ENCODE data around the gene NR2F2.

NR2F2 gene

DNA sequence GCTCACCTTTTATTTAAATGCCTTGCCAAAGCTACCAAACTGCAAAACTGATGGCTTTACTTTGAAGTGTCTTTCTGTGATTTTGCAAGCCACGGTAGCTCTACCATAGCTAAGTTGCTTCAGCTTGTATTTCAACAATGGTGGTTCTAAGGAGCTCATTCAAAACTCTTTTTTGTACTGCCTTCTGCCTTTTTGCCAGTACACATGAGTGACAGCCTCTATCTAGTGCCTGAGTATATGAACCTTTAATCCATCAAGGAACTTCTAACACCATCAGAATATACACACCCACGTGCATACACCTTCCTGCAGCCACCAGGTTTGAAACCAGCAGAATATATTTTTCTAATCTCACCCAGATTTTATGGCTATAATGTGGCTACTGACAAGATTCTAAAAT, 10.4 kb upstream of the NR2F2 start:
- DNase-seq (ENCODE audit: low read depth) = no peak

GRCh38 chr15:96320703-96321638, 9.5 kb upstream of the NR2F2 start:
- DNase-seq (ENCODE audit: low read depth) = no peak

DNA sequence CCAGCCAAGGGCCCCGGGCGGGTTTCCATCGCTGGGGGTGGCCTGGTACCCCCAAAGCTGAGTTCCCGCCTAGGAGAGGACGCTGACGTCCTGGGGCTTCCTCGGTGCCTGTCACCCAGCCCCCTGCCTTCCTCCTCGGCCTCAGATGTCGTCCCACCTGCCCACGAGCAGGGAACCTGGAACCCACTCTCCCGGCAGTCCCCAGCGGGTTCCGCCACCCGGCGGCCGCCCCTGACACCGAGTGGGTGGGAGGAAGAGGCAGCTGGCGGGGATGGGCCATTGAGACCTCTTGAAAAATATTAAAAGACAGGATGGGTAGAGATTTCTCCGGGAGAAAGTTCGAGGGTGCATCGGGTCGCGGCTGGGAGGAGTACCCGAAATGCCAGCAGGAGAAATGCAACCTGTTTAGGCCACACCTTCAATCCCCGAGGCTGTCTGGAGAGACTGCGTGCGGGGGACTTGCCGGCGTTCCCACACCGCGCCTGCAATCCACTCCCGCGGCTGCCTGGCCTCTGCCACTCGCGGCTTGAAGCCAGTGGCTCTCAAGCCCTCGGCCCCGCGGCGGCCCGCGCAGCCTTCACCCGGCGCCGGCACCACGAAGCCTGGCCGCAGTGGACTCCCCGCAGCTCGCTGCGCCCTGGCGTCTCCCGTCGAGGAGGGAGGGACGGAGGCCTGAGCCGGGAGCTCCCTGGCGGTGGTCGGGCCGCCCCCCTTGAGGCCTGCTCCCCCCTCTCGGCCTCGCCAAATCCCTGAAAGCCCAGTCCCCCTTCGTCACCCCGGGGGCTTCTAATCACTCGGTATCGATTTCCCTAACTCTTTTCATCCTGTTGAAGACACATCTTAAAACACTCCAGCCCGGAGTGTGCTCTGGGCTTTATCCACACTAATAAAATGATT, 8.6 kb upstream of the NR2F2 start:
- no peak for DNase-seq (ENCODE audit: low read depth)

DNA sequence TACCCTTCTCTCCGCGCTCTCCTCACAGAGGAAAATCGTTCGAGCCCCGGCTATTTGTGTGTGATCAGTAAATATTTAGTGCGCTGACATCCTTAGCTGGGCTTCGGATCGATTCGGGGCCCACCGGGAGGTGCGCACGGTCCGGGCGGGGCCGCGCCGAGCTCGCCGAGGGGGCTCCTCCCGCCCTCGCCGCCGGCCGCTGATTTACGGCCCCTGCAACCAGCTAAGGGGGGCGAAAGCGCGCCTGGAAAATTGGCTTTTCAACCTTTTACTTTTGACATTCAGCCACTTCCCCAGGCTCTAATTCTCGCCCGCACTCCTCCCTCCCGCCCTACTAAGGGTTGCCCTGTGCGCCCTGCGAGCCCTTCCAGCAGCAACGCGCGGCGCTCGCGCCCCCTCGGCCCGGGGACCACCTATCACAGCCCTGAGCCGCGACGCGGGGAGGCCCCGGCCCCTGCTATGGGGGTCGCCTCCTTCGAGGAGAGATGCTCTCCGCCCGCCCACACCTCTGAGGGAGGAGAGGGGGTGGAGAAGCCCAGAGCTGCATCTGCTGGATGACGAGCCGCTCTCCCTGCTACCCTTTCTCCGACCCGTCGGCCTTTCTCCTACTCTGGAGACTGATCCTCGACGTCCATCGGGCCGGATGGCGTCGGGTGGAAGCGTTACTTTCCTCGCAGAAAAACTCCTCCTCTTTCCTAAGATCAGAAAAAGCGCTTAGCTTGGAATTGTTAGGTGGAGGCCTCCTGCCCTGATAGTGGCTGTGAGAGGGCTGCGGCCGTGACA, 7.8 kb upstream of the NR2F2 start:
- no peak for DNase-seq (ENCODE audit: low read depth)

DNA sequence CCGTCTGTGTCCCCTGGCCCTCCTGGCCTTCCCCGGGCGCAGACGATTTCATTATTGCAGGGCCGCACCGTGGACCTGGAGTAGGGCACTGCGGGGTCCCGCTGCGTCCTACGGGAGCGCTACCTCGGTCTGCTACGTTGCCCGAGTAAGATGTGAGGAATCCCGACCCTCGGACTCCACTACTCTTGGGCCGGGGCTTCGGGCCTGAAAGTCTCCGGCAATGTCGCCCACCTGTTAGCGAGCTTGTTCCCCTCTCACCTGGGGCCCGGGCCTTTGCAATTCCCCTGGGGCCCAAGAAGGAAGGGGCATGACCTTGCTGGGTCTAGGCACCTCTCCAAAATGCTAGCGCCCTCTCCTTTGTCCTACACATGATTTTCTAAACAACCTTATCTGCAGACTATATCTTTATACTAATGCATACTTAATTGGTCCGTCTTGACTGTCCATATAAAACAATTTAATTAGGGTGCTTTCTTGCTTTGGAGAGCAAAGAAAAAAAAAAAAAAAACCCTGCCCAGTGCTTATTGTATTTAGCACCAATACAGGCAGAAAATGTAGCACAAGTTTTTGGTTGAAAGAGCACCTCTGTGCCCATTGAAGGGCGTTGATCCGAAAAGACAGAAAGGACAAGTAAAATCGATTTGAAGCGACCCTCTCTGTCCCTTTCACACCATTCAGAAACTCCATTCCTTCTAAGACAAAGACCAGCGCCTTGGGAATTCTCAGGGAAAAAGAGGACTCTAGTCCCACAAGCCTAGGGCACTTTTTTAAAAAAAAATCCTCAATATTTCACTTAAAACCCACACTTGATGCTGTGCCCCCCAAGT, 7.0 kb upstream of the NR2F2 start:
- DNase-seq (ENCODE audit: low read depth) = no peak

DNA sequence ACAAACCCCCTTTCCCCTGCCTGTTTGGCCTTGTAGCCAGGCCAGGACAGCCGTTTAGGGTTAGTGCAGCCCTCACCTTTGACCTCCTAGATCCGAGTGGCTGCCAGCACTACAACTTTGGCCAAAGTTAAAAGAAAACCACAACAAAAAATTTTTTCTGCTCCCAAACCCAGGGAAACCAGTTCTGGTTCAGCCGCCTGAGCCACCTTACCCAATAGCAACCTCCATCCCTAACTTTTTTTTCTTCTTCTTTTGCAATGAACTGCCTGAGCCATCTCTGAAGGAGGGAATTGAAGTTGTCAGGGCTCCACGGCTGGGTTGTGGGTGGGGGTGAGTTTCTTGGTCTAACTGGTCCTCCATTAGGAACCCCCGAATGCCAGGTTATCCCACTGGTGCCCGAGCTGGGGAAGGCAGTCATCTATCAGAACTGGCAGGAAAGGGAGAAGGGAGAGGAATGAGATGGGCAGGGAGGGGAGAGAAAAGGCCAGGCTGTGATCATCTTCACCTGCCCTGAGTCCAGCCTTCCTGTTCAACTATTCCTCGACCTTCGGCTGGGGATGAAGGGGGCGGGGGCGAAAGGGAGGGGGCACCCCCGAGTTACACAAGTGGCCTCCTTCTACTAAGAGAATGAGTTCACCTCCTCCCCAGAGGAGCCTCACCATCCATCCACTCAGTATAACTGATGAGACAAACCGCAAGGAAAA, 6.2 kb upstream of the NR2F2 start:
- DNase-seq (ENCODE audit: low read depth) = no peak

DNA sequence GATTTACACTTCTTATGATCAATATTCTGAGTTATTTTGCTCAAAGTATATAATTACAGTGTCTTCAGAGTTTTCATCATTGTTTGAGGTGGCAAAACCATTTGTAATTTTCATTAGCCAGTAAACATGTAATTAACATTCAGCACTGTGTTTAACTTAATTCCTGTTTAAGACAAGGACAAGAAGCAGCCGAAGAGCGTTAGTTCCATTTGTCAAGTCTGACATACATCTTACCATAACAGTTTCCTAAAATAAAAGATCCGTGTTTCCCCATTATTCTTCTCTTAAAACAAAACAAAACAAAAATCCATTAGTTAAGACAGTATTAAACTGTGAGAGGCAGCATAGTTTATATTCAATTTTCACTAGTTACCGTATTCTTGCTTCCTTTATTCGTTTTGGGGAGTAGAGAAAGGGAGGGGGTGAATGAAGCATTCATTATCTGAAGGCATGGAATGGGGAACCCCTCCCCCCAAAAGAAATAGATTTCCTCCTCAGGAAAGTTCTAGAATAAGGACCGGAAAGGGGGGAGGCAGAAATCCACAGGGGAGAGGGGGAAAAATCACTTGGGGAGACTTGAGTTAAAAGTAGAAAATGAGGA, 5.5 kb upstream of the NR2F2 start:
- DNase-seq (ENCODE audit: low read depth) = no peak

DNA sequence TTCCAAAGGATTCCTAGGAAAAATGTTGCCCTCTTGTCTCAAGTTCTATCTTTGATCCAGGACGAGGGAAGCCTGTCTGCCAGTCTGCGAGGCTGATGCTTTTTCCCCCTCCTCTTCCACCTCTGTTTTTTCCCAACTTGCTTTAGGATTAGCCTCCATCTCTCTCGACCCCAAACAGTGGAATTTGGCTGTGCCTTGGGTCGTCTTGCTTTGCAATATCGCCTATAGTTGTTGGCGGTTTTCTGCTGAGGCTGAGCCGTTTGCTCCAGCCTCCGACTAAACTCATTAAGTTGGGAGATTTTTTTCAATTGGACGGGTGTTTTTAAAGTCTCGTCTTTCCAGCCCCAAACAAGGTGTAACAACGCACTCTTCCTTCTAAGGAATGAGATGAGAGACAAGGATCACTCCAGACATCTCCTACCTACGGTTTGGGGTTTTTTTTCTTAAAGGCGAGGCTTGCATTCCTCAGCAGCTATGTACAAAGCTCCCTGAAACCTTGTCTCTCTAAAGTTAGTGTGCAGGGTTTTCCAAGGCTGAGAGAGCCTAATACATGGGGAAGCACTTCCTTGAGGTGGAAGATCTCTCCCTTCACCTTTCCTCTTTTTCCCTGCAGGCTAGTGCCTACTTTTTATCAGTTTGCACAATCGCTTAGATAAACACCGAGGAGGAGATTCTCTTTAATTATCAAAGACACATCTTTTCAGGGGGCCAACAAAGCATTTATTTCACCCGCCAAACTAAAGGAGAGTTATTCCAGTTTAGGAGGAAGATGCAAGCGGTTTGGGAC, 4.8 kb upstream of the NR2F2 start:
- DNase-seq (ENCODE audit: low read depth) = no peak

DNA sequence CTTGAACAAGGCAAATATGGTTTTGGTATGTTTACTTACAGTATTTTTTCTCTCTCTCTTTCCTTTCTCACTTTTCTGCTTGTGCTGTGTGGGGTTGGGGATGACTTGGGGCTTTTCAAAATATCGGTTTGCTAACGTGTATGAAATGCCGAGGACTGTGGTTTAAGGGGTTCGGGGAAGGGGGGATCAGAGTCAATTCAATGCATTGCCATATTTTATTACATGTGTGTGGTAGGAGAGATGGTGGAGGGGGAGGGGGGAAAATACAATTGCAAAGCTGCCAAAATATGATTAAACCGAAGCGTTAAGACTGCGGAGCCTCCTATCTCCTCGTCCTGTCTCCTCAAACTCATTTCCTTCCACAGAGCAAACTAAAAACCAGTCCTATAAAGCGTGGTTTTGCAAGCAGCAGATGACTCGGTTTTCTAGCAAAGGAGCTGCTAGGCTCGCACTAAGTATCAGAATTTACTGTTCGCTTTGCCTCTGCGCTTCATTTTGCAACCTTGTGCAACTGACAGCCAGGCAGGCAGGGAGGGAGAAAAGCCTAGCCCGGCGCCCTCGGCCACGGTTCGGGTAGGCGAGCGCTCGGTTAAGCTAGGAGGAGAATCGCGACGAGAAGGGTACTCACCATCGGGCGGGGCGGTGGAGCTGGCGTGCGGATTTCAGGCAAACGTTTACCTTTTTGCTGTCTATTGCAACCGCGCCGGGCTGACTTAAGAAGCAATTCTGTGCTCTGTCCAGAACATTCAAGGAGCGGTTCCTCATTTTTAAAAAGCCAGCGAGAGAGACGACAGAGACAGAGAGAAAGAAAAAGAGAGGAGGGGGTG, 4.0 kb upstream of the NR2F2 start:
- no peak for DNase-seq (ENCODE audit: low read depth)

DNA sequence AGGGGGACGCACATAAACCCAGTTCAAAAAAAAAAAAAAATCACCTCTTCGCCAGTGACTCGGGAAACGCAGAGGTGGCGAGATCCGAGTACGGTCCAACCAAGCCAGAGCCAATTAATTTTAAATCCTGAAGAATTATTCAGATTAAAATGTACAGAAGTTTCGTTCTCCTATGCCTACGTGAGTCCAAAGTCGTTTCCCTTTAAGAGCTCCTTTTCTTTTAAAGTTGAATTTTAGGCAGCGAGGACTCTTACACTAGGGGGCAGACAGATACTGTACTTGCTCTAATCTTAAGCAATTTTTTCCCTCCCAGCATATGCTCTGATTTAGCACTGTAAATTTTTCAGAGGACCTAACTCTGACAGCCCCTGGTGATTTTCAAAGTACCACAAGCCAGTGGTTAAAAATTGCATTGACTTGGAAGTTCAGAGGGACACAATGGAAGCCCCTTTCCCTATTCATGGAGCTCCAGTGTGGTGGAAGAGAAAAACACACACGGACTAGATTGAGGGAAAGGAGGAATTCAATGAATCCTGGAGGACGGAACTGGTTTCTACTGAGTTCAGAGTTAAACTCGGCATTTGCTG, 3.3 kb upstream of the NR2F2 start:
- DNase-seq (ENCODE audit: low read depth) = no peak

DNA sequence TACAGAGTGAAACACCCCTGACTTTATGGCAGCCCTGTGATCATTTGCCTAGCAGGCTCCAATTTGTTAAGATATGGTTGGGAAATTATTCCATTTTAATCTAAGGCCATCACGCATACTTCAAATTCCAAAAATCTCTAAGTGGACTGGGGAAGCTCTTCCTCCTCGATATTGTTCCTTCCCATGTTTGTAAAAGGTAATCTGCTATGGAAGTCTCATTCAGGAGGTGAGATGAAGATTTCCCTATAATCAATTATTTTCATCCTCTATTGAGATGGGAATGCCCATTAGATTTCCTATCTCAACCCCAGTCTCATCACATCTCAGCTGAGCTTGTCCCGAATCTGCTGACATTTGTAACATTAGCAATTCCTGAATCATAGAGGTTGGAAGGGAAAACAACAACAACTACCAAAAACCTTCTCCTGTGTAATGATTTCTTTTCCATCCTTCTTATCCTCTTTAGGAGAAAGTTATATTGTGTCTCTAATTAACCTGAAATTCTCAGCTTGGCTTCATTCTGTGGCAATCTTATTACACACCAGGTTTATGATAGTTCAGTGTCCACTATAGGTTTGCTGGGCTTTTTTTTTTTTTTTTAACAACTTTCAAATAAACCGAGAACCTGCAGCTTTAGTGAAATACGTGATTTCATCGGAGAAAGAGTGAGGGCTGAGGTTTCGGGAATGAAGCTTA, 2.2 kb upstream of the NR2F2 start:
- no peak for DNase-seq (ENCODE audit: low read depth)

DNA sequence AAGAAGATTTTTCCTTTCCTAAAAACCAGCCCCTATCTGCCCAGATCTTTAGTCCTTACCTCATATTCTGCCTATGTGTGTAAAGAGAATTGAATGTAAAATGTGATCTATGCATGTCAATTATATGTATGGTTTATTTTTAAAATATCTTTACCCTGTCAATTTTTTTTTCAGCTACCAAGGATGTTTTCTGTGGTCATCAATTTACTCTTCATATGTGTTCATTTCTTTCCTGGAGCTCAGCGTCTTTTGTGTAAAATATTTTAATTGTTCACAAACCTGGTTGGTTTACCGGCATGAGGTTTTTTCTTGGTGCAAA, 1.7 kb upstream of the NR2F2 start:
- DNase-seq (ENCODE audit: low read depth) = no peak

DNA sequence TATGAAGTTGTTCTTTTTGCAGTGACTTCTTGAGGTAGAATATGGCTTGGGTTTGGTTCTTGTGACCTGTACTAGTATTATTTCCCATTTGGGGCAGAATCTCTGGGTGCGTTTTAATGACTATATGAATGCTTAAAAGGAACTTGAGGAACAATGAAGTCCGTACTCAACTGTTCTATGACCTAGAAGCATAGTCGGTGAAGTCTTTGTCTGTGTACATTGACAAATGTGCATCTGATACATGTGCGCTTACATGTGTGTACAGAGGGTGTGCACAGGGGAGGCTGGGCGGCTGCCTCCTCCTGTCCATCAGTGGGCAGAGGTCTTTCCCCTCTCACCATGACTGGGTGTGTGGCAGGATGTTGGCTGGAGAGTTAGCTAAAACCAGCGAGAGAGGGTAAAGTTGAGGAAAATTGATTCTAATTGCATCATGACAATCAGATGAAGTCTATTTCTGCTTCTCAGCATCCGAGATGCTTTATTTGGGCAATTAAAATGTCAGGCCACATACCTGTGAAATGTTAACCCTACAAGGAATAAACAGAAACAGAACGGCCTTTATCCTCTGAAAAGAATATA, 1.0 kb upstream of the NR2F2 start:
- DNase-seq (ENCODE audit: low read depth) = no peak

- no peak for DNase-seq (ENCODE audit: low read depth)
Measured at GRCh38 chr15:96330064-96330449, 443 bp upstream of the NR2F2 start.

DNA sequence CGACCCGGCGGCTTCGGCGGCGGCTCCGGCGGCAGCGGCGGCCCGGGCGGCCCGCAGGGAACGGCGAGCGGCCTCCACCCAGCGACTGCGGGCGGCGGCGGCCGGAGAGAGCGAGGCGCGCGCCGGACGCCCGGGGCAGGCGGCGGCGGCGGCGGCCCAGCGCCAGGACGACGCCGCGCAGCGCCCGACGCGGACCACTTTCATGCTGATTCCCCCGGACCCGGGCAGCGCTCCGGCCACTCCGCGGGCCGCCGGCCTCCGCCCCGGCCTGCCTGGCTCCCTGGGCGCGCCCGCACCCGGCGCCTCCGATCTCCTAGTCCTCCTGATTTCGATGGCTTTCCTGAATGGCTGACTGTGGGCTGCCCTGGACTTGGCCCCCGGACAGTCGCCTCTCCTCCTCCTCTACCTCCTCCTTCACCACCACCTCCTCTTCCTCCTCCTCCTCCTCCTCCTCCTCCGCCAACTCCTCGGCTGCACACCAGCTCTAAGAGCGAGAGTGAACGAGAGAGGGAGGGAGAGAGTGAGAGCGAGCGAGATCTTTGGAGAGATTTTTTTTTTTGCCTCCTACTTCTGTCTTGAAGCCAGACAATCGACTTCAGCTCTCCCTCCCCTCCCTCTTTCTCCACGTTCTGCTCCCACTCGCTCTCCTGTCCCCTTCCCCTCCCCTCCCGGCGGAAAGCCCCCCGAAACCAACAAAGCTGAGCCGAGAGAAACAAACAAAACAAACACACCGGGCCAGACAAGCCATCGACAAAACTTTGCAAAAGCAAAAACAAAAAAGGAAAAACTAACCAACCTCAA, 844 bp downstream of the NR2F2 start:
- DNase-seq (ENCODE audit: low read depth) = no peak

GRCh38 chr15:96331945-96332636, 1.6 kb downstream of the NR2F2 start:
- DNase-seq (ENCODE audit: low read depth) = no peak
